K562 (cell line): ENCODE results near the gene NES. TPM values are rescaled to one million over a fixed set of nuclear protein-coding genes. Genes with fewer than 3 reads are reported as not detected.

Experiments used
- BCOR ChIP-seq: fragments of 450-650 bp; IDR thresholded peaks from 2 replicates; pipeline ENCODE4 v1.6.1; 2016
- BRD9 ChIP-seq: fragments of 450-650 bp; IDR thresholded peaks from 2 replicates; pipeline ENCODE4 v1.6.1; 2018; ENCODE audit warnings: low read depth; ENCODE audit not compliant: partially characterized antibody
- CXXC5 ChIP-seq: fragments of 250-450 bp; sonication (Bioruptor Pico); IDR thresholded peaks from 2 replicates; pipeline ENCODE4 v1.8.0; 2022; ENCODE audit warnings: inconsistent platforms, mild to moderate bottlenecking, moderate library complexity
- EZH2 ChIP-seq: IDR thresholded peaks from 2 replicates; pipeline ENCODE4 v1.6.1; 2012; ENCODE audit warnings: low read depth, mild to moderate bottlenecking, inconsistent platforms, low read length, borderline replicate concordance
- GTF2A2 ChIP-seq: IDR thresholded peaks from 2 replicates; pipeline ENCODE4 v1.6.1; 2016; ENCODE audit warnings: mild to moderate bottlenecking, missing genetic modification characterization, missing compliant biosample characterization
- HDAC2 ChIP-seq: fragments of 450-650 bp; IDR thresholded peaks from 2 replicates; pipeline ENCODE4 v1.6.1; 2016; ENCODE audit warnings: mild to moderate bottlenecking
- SPI1 ChIP-seq: IDR thresholded peaks from 2 replicates; pipeline ENCODE4 v1.6.1; 2011; ENCODE audit warnings: low read depth, low read length, control low read depth, borderline replicate concordance
- polyA plus RNA-seq, 8 experiments: library from polyadenylated mRNA; depleted of rRNA in 4 of 8; stranded (reverse) in 5 of 8; unstranded in 3 of 8; fragments of >200 nt; fragmentation: Nextera tagmentation in 2 of 8; fragmentation: Illumina TruSeq in 1 of 8; extraction: Ambion mirVana in 2 of 8; extraction: Trizol in 1 of 8; gene quantifications; 2 replicates each; pipeline versions ENCODE4 v1.2.1 to v1.2.3, GENCODE V29; 2011 to 2014; ENCODE audit warnings: inconsistent platforms in 1 of 8, missing spikeins in 1 of 8
- total RNA-seq, 7 experiments: library from RNA; depleted of rRNA in 6 of 7; stranded (reverse); fragments of >200 nt in 6 of 7; fragmentation: Illumina TruSeq in 2 of 7; extraction: Trizol in 2 of 7; gene quantifications; 2 replicates each; pipeline versions ENCODE4 v1.2.1 to v1.2.3, GENCODE V29; 2011 to 2021; ENCODE audit warnings: low replicate concordance in 1 of 7
- TF ChIP-seq, protein P1 (sequence below), 2 experiments: fragments of 450-650 bp; formaldehyde crosslinking in 1 of 2; IDR thresholded peaks; 2 replicates each; pipeline versions ENCODE4 v1.4.0 to v1.6.1; 2014 to 2020; ENCODE audit warnings: mild to moderate bottlenecking in 2 of 2, borderline replicate concordance in 1 of 2, low read depth in 1 of 2
- TF ChIP-seq, protein P2 (sequence below): fragments of 450-650 bp; IDR thresholded peaks from 2 replicates; pipeline ENCODE4 v1.6.1; 2017; ENCODE audit warnings: antibody characterized with exemption, mild to moderate bottlenecking
- TF ChIP-seq, protein P3 (sequence below): fragments of 450-650 bp; IDR thresholded peaks from 2 replicates; pipeline ENCODE4 v1.6.1; 2016; ENCODE audit warnings: borderline replicate concordance
- TF ChIP-seq, protein P4 (sequence below), 3 experiments: IDR thresholded peaks in 2 of 3; conservative IDR thresholded peaks in 1 of 3; 2 replicates each; pipeline ENCODE4 v1.5.1; 2011 to 2012; ENCODE audit warnings: low read length in 3 of 3, mild to moderate bottlenecking in 3 of 3, control low read depth in 2 of 3, improper control_type of control experiment in 1 of 3, inconsistent platforms in 1 of 3, low read depth in 1 of 3, mixed read lengths in 1 of 3, moderate library complexity in 1 of 3; ENCODE audit not compliant: insufficient read depth in 2 of 3

The NES gene
- total and polyA plus RNA-seq, 9 of the 15 experiments (the other 6 are each of a cell fraction or from before 2014, with no cell fraction given) = 0.10 to 8.6 (median 4.2) TPM

DNA sequence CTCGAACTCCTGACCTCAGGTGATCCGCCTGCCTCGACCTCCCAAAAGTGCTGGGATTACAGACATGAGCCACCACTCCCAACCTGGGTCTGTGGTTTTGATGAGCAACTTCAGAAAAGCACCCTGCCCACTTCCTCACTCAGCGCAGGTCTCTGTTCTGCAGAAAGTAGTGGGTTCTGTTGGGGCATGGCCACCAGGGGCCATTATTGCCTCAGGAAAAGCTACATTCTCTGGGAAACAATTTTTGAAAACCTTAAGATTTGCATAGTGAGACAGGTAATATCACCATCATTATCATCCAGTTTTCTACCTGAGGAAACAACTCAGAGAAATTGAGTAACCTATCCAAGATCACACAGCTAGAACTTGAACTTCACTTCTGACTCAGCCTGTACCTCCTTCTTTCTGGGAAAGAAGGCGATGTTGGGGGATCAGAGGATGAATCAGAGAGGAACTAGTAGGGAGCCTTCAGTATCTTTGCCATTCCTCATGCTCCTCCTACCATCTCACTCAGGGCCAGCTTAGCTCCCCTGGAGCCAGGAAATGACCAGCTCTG is 7.1 kb upstream of the NES start (continued):
- TF ChIP-seq, protein P1, sequence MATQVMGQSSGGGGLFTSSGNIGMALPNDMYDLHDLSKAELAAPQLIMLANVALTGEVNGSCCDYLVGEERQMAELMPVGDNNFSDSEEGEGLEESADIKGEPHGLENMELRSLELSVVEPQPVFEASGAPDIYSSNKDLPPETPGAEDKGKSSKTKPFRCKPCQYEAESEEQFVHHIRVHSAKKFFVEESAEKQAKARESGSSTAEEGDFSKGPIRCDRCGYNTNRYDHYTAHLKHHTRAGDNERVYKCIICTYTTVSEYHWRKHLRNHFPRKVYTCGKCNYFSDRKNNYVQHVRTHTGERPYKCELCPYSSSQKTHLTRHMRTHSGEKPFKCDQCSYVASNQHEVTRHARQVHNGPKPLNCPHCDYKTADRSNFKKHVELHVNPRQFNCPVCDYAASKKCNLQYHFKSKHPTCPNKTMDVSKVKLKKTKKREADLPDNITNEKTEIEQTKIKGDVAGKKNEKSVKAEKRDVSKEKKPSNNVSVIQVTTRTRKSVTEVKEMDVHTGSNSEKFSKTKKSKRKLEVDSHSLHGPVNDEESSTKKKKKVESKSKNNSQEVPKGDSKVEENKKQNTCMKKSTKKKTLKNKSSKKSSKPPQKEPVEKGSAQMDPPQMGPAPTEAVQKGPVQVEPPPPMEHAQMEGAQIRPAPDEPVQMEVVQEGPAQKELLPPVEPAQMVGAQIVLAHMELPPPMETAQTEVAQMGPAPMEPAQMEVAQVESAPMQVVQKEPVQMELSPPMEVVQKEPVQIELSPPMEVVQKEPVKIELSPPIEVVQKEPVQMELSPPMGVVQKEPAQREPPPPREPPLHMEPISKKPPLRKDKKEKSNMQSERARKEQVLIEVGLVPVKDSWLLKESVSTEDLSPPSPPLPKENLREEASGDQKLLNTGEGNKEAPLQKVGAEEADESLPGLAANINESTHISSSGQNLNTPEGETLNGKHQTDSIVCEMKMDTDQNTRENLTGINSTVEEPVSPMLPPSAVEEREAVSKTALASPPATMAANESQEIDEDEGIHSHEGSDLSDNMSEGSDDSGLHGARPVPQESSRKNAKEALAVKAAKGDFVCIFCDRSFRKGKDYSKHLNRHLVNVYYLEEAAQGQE (IDR thresholded peaks at IDR 0.05; ENCODE audit: borderline replicate concordance) = peak; percentile 21; the same call in 1 of the 2 replicates
- TF ChIP-seq, protein P1 (CRISPR knock-in tag; IDR thresholded peaks at IDR 0.05; ENCODE audit: low read depth) = no peak
- TF ChIP-seq EZH2 (no peak), BRD9 (peak; percentile 65), SPI1 (peak; percentile 66; the same call in 1 of the 2 replicates), HDAC2 (no peak), GTF2A2 (tag) (no peak), CXXC5 (CRISPR knock-in tag) (no peak), BCOR (no peak)
- TF ChIP-seq, protein P2, sequence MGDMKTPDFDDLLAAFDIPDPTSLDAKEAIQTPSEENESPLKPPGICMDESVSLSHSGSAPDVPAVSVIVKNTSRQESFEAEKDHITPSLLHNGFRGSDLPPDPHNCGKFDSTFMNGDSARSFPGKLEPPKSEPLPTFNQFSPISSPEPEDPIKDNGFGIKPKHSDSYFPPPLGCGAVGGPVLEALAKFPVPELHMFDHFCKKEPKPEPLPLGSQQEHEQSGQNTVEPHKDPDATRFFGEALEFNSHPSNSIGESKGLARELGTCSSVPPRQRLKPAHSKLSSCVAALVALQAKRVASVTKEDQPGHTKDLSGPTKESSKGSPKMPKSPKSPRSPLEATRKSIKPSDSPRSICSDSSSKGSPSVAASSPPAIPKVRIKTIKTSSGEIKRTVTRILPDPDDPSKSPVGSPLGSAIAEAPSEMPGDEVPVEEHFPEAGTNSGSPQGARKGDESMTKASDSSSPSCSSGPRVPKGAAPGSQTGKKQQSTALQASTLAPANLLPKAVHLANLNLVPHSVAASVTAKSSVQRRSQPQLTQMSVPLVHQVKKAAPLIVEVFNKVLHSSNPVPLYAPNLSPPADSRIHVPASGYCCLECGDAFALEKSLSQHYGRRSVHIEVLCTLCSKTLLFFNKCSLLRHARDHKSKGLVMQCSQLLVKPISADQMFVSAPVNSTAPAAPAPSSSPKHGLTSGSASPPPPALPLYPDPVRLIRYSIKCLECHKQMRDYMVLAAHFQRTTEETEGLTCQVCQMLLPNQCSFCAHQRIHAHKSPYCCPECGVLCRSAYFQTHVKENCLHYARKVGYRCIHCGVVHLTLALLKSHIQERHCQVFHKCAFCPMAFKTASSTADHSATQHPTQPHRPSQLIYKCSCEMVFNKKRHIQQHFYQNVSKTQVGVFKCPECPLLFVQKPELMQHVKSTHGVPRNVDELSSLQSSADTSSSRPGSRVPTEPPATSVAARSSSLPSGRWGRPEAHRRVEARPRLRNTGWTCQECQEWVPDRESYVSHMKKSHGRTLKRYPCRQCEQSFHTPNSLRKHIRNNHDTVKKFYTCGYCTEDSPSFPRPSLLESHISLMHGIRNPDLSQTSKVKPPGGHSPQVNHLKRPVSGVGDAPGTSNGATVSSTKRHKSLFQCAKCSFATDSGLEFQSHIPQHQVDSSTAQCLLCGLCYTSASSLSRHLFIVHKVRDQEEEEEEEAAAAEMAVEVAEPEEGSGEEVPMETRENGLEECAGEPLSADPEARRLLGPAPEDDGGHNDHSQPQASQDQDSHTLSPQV = no peak
- TF ChIP-seq, protein P3, sequence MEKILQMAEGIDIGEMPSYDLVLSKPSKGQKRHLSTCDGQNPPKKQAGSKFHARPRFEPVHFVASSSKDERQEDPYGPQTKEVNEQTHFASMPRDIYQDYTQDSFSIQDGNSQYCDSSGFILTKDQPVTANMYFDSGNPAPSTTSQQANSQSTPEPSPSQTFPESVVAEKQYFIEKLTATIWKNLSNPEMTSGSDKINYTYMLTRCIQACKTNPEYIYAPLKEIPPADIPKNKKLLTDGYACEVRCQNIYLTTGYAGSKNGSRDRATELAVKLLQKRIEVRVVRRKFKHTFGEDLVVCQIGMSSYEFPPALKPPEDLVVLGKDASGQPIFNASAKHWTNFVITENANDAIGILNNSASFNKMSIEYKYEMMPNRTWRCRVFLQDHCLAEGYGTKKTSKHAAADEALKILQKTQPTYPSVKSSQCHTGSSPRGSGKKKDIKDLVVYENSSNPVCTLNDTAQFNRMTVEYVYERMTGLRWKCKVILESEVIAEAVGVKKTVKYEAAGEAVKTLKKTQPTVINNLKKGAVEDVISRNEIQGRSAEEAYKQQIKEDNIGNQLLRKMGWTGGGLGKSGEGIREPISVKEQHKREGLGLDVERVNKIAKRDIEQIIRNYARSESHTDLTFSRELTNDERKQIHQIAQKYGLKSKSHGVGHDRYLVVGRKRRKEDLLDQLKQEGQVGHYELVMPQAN = no peak
- TF ChIP-seq, protein P4, sequence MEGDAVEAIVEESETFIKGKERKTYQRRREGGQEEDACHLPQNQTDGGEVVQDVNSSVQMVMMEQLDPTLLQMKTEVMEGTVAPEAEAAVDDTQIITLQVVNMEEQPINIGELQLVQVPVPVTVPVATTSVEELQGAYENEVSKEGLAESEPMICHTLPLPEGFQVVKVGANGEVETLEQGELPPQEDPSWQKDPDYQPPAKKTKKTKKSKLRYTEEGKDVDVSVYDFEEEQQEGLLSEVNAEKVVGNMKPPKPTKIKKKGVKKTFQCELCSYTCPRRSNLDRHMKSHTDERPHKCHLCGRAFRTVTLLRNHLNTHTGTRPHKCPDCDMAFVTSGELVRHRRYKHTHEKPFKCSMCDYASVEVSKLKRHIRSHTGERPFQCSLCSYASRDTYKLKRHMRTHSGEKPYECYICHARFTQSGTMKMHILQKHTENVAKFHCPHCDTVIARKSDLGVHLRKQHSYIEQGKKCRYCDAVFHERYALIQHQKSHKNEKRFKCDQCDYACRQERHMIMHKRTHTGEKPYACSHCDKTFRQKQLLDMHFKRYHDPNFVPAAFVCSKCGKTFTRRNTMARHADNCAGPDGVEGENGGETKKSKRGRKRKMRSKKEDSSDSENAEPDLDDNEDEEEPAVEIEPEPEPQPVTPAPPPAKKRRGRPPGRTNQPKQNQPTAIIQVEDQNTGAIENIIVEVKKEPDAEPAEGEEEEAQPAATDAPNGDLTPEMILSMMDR (IDR thresholded peaks at IDR 0.05 in 2 of 3, conservative IDR thresholded peaks at IDR 0.05 in 1 of 3; ENCODE audit: insufficient read depth in 2 of 3, low read depth in 1 of 3, low read length in 3 of 3) = peak; percentile 24 to 51 (median 43); a peak in 4 of 6 replicates
